Umbilical cord (tissue), 2 donors: ENCODE results near the gene CEP164. TPM values are rescaled to one million over a fixed set of nuclear protein-coding genes. Genes with fewer than 3 reads are reported as not detected.

Experiments
- DNase-seq: peaks from one replicate; pipeline ENCODE4 v3.0.0-alpha.2; 2015; ENCODE audit warnings: low spot score
- total RNA-seq: library from RNA; depleted of rRNA; stranded (reverse); fragments of >200 nt; gene quantifications from one replicate; pipeline ENCODE4 v1.2.3, GENCODE V29; 2014; ENCODE audit warnings: low replicate concordance; ENCODE audit not compliant: insufficient read depth

The CEP164 gene
- total RNA-seq, 1 donor from 2014 or later = 49.8 TPM

DNA sequence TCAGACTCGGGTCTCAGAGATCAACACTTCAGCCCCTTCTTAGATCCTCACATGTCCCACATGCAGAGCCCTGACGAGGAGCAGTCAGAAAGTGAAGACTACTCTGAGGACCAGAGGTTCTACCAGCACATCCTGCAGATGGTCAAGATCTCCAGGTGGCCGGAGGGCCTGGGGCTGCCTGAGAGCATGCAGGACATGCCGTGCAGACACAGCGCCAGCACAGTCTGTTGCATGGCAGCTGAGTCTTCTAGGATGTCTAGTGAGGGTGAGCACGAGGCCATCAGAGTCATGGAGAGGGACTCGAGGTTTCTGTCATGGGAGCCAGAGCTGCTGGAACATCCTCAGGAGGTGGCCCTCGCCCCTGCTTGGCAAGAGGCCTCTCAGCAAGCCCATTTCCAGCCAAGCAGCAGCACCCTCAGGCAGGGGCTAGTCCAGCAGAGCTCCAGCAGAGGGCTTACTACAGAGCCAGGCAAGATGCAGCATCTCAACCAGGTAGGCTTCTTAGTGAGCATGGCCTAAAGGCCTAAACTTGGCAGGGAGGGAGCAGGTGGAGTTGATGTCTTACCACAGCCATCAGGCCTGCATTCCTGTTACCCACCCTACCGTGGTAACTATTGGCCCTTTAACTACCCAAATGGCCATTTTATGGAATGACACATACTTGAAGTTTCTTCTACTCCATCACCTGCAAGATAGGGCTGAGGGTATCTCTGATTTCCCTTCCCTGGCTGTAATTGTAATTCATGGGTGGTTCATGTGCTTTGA, 28.7 kb downstream of the CEP164 start:
- no peak for DNase-seq

DNA sequence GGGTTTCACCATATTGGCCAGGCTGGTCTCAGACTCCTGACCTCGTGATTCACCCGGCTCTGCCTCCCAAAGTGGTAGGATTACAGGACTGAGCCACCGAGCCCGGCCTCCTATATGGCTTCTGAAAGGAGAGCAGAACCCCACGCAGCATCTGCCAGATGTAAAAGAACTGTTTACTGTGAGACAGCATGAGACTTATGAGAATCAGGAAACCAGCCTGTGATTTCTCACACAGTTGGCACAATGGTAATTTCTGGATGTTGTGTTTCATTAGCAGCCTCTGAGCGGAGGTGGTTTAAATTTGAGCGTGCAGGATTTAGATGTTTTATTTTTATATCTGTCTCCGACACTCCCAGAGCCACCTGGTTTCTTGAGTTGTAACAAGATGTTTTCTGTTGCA, 33.8 kb downstream of the CEP164 start:
- DNase-seq = no peak

DNA sequence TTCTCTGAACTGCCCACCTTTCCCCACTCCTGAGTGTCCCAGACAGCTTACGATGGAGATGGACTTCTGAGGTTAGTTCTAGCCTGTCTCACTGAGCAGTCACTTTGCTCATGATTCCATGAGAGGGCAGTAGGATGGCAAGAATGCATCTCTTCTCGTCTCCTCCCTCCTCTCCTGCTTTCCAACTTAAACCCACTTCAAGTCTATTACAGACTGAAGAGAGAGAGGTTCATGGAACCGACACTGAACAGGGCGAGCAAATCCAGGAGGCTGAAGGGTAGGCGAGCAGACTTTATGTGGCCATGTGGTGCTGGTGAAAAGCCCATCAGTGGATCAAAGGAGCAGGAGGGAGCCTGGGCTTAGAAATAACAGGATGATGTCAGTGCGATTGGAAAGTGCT, 38.6 kb downstream of the CEP164 start:
- peak; percentile 14 for DNase-seq

DNA sequence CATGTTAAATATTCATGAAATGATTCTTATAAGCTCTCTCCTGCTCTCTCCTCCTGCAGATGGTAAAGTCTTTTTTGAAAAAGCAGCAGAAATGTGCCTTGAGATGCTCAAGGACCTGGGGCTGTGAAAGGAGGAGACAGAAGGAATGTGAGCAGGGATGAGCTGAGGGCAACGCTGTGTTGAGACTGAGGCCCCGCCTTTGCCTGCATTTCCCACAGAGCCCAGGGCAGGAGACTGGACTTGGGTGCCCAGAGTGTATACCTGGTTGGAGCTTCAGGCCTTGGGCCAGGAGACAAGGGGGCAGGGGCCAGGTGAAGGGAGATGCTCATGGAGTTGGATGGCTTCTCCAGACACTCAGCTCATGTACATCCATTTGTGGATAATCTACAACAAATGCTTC, 39.2 kb downstream of the CEP164 start:
- no peak for DNase-seq

DNA sequence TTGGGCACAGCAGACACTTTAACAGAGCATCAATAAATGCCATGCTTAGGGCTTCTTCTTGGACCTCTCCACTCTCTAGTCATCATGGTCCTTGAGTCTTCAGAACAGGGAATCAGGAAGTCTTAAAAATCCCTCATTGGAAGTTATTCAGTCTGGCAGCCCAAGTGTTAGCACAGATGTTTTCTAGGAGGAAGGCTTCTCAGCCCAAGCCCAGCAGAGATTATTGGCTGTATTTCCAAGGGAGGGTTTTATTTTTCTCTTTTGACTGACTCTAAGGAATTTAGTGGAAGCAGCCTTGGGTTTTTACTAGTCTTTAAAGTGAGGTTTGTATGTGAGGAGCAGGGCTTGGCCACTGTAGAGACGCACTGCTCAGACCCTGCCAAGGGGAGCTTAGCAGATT, 41.9 kb downstream of the CEP164 start:
- peak; percentile 77 for DNase-seq

DNA sequence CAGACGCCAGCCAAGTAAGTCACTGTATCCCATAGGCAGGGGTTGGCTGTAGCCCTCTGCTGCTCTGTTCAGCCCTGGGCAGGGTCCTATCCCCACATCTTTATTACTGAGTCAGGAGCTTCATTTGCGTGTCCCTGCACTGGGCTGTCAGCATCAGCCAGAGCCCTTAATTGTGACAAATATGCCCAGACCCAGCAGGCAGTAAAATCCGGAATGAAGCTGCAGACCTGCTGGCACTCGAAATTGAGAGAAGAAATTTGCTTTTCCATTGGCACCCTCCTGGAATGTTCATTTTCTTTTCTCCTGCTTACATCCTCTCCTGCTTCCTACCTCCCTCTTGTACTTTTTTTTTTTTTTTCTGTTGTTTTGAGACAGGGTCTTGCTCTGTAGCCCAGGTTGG, 43.8 kb downstream of the CEP164 start:
- no peak for DNase-seq

DNA sequence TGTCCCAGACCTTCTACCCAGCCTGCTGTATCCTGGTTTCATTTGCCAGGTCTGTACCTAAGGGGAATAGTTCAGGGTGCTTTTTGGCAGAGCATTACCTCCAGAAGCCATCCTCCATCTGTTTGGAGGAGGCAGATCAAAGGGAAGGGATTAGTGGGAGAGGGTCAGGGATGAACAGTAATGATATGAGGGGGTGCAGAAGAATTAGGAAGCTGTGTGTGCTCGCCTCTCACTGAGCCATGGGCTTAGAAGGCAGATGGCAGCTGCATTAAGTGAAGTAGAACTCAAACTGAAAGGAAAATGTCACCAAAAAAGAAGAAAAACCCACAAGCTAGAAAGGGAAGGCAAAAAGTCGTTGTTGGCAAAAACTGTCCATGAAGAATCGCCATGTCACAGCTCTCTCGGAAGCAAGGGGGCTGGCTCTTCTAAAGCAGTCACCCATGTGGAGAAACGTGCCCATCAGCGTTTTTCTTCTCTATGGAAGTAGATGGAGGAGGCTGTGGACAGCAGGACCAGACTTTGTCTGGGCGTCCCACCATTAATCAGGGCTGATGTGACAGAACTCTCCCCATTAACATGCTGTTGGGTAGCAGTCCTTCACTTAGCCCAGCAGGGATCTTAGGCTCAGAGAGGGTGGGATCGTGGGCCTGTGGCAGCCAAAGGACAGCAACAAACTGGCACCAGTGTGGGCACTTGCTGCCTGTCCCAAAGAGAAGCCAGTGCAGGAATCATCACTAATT, 46.8 kb downstream of the CEP164 start:
- peak; percentile 51 for DNase-seq

DNA sequence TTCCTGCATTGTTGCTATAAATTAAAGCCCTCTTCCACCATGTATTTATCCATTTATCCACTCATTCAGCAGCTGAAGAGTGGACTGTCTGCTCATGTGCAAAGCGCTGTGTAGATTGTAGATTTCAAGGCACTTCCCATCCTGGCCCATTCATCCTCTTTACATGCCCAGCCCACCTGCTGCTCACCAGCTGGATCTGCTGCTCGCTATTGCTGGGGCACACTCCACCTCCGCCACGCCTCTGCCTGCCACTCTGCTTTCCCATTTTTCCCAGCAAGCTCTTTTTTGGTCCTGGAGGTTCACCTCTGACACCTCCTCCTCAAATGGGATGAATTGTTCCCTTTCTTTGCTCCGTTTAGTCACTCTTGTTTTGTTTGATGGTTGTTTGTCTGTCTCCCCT, 48.3 kb downstream of the CEP164 start:
- no peak for DNase-seq

DNA sequence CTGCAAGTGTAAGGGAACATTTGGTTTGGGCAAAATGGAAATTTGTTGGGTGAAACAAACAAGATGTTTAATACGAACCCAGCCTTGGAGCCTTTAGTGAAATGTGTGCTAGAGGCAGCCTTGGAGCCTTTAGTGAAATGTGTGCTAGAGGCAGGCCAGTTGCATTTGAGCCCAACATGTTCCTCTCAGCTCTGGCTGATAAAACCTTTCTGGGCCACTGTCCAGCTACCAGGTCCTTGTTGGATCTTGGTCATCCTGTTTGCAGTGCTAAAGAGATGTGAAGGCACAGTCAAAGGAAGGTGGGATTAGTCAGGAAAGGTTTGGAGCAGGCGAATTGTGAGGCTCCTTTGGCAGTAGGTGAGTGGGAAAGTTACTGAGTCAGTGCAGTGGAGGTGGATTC, 48.9 kb downstream of the CEP164 start:
- no peak for DNase-seq

DNA sequence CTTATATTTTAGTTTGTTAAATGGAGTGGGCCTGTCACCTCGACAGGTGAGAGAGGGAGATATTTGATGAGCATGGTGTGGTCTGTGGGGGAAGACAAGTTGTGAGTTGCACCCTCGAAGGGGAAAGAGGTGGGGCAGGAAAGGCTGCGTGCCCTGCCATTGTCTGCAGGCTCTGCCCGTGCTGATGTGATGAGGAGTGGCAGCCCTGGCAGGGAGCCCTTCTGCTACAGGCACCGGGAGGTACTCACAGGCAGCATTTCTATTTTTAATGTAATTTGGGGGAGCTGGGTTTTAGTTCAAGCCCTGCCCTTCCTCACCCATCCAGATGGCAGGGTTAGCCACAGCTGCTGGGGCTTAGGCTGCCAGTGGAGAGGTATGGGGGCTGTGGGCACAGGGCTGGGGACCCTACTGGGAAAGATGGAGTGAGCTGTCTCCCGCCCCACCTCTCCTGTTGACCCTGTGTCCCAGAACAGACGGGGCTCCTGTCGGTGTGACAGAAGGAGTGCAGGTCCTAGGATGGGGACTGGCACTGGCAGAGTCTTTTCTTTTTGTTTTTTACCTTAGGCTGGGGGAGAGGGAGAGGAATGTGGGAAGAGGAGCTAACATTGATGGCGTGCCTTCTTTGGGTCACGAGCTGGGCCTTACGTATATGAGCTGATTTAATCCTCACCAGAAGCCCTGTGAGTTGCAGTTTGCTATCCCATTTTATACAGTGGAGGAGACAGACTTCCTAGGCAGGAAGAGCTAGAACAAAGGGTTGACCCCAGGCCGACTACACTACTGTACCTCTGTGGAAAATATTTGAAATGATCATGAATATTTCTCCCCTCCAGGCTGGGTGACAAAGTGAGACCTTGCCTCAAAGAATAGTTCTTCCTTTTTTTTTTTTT, 51.6 kb downstream of the CEP164 start:
- DNase-seq = no peak

DNA sequence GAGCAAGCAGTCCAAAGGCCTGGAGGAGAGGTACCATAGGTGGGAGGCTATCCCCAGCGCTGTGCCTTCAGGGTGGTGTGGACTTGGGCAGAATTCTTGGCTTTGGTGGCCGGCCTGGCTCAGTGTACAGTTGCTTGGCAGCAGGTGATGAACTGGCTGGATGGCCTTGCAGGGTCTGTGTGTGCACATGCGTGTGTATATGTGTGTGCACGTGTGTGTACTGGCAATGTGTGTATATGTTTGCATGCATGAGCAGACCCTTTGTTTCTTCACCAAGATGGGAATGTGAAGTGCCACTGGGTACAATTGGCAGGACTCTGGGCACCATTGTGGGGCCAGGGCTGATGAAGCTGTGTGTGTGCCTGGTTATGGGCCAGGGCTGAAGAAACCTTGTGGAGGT, 53.0 kb downstream of the CEP164 start:
- no peak for DNase-seq

DNA sequence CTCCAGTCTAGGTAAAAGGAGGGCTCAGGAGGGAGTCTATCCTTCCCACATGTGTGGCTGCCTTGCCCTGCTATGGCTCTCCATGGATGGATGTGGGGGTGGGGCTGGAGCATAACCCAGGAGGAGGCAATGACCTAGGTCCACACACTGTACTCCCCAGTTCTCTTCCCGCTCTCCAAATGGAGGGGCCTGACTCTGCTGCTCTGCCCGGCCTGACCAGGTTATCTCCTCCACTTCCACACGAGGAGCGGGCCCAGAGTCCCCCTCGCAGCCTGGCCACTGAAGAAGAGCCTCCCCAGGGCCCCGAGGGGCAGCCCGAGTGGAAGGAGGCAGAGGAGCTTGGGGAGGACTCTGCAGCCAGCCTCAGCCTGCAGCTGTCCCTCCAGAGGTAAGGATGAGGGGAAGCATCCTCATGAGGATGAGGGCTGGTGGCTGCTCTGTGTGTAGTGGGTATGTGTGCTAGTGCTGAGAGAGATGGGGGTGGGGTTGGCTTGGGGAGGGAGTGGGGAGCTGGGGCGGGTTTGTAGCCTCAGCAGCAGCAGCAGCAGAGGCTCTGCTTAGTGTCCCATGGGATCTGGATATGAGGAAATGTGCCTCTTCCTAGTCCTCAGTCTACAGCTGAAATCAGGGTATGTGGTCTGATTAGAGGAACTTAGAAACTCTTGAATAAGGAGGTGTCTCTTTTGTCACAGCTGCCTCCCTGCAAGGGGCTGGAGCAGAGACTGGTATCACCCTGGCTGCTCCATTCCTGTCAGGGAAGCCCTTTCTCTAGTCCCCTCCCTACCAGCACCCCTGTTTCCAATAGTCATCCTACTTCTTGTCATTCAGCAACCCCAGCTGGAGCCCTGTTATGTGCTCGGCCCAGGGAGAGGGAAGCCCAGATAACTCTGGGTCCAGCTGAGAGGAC, 54.1 kb downstream of the CEP164 start:
- DNase-seq = no peak

DNA sequence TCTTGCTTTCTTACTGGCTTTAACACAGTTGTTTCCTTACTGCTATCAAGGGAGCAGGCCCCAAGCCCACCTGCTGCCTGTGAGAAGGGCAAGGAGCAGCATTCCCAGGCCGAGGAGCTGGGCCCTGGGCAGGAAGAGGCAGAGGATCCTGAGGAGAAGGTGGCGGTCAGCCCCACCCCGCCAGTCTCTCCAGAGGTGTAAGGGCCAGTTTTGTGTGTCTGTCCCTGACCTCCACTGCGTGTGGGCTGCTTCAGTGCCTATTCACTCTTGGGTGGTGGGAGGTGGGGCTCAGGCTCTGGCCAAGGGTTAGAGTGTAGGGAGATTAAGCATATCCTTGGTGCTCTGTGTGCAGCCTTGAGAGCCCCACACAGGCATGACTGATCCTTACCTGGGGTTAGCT, 55.1 kb downstream of the CEP164 start:
- DNase-seq = no peak

DNA sequence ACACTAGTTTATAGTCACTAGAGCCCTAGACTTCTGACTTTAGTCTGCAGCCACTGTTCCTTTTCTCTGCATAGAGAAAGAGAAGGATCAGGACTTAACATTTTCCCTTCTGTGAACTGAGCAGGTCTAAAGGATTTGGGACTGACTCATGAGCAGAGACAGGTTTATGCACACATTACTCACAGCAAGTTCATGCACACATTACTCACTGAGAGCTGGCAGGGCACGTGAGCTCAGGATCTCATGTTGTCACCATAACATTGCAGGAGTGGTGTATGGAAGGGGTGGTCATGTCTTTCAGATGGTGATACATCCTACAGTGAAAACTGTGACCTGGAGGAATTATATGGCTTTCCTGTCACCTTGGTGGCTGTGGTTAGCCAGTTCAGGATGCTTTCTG, 56.4 kb downstream of the CEP164 start:
- peak; percentile 35 for DNase-seq

DNA sequence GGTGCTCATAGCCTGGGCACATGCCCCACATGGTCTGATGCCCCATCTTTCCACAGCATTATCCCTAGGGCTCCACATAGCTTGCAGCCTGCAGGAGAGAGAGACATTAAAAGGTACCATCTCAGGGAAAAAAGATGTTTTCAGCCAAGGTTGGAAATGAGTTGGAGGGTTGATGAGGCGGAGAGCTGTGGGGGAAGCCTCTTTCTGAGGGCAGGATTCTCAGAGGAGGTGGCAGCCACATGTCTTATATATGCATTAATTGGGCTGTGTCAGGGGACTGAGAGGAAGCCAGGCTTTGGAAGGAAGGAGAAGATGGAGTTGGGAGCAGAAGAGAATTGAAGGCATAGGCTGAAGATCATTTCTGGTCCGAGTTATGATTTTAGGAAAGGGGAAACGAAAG, 57.8 kb downstream of the CEP164 start:
- DNase-seq = no peak

DNA sequence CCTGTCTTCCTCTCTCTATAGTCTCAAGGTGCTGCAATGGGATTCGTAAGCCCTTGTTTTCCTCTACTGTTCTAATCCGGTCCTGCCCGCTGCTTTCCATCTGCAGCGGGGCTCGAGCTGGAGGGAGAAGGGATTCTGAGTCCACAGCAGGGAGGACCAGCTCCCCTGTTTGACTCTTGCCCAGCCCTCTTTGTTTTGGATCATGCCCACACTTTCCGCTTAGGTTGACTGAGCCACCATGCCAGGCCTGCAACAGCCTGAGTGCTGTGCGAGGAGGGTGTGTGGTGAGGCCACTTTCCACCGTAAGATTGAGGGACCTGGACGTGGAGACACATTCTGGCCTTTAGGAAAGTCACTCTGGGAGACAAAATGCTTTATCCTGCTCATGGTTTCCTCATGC, 58.3 kb downstream of the CEP164 start:
- DNase-seq = no peak

DNA sequence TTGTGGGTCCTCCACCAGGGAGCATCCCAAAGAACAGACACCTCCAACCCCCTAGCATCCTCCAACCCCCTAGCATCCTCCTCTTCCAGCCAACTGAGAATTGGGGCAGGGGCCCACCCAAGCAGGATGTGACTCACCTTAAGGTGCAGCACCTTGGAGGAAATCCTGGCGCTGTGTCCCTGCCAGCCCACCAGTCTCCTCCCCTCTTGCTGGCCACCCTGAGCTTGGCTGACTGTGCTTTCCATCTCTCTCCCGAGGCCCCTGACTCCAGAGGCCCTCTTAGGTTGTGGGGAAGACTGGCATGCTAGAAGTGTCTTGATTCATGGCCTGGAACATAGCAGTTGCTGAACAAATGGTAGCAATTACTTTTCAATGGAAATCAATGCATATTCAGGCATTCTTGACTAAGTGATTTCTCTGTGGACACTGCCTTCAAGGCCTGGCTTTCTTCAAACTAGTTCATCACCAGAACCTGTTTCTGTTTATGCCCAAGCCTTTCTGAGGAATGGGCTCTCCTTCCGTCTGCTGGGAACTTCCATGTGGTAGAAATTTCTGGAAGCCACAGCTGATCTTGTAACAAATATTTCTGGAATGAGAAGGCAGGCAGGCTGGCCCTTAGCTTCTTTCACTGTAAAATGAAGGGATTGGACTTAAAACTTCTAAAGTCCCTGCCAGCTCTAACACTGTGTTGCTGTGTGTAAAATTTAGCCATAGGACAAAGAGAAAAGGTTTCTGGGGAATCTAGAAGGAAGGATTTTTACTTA, 60.5 kb downstream of the CEP164 start:
- peak; percentile 32 for DNase-seq

DNA sequence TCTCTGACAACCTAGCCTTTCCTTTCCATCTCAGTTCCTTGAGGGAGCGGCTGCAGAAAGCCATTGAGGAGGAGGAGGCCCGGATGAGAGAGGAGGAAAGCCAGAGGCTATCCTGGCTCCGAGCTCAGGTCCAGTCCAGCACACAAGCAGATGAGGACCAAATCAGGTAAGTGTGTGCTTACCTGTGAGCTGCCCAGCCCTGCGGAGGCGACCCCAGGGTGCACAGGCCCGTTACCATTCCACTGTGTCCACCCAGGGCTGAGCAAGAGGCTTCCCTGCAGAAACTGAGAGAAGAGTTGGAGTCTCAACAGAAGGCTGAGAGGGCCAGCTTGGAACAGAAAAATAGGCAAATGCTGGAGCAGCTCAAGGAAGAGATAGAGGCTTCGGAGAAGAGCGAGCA, 63.1 kb downstream of the CEP164 start:
- DNase-seq = no peak

DNA sequence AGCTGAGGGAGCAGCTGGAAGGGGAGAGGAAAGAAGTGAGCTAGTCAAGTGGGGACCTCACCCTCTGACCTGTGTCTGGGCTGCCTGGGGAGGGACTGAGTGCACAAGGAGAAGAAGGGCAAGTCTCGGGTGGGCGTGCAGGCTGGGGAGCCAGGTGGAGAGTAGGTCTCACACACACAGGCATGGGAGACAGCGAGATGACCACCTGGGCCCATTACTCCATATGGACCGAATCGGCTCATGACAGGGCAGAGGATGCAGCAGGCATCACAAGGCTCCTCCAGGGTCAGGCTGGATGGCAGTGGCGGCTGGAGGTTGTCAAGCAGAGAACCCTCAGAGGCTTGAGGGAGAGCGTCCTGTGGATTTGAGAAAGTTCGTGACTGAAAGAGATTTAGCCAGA, 63.5 kb downstream of the CEP164 start:
- DNase-seq = no peak

DNA sequence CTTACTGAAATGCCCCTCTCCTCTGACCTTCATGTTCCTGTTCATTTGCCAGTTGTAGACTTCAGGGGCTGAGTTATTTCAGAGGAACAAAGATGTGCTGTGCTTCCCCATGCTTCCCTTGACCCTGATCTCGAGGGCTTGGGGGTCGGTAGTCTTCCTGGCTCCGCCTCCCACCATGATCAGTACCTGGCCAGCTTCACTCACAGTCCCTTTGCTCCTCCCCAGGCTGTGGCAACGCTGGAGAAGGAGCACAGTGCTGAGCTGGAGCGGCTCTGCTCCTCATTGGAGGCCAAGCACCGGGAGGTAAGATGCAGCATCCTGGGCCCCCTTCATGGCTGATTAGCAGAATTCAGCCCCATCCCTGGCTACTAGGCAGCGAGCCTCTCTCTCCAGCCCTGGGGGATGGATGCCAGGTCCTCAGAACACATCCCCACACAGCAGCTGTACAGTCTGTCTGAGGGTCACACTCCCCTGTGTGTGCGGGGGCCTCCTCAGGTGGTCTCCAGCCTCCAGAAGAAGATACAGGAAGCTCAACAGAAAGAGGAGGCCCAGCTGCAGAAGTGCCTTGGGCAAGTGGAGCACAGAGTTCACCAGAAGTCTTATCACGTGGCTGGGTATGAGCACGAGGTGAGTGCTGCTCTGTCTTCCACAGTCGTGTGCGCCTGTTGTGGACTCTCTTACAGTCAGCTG, 64.5 kb downstream of the CEP164 start:
- DNase-seq = no peak
